ENCODE measurements around the gene SCNN1G. TPM values are rescaled to one million over a fixed set of nuclear protein-coding genes. Genes with fewer than 3 reads are reported as not detected.

Gene SCNN1G
- total RNA-seq, 1 donor, result not detected

DNA sequence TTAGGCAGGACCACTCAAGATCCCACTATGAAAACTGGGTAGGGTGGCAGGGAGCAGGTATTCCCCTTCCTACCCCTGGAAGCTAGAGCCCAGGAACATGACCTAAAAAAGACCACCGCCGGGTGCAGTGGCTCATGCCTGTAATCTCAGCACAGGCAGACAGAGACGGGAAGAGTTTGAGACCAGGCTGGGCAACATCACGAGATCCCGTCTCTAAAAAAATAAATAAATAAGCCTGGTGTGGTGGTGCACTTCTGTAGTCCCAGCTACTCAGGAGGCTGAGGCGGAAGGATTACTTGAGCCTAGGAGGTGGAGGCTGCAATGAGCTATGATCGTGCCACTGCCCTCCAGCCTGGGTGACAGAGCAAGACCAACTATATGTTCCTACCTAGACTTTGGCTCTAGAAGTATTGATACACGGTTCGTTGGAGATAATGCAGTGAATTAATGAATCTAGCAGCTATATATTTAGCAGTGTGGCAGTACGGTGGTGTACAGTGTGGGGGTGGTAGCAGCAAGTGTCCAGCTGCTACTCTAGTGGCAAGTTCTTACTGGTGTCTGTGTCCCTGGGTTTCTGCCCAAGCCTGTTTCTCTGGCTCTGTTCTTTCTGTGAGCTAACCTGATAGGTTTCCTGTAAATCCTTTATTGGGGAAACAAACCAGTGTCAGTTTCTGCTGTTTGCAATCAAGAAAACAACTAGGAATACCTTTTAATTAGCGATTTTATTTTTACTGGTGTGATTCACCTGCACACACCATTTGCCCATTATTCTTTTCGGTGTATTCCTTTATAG lies 30.0 kb upstream of the SCNN1G start:
- no peaks in the 10 kb centered on the region for H3K9me3 ChIP-seq (ENCODE audit: low read depth, low read length)
- H3K79me2 ChIP-seq (ENCODE audit: insufficient read depth, low read length), result peaks cover 11% of the 10 kb centered on the region
- H4K20me1 ChIP-seq (ENCODE audit: insufficient read depth, low read length), result peaks cover 1% of the 10 kb centered on the region
- TF ChIP-seq, protein P1, sequence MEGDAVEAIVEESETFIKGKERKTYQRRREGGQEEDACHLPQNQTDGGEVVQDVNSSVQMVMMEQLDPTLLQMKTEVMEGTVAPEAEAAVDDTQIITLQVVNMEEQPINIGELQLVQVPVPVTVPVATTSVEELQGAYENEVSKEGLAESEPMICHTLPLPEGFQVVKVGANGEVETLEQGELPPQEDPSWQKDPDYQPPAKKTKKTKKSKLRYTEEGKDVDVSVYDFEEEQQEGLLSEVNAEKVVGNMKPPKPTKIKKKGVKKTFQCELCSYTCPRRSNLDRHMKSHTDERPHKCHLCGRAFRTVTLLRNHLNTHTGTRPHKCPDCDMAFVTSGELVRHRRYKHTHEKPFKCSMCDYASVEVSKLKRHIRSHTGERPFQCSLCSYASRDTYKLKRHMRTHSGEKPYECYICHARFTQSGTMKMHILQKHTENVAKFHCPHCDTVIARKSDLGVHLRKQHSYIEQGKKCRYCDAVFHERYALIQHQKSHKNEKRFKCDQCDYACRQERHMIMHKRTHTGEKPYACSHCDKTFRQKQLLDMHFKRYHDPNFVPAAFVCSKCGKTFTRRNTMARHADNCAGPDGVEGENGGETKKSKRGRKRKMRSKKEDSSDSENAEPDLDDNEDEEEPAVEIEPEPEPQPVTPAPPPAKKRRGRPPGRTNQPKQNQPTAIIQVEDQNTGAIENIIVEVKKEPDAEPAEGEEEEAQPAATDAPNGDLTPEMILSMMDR (IDR thresholded peaks at IDR 0.05; ENCODE audit: extremely low read depth, low read depth, low read length), result no peak
- H3K4me2 ChIP-seq (ENCODE audit: insufficient read depth, low read length), result no peak overlapping the region
- no peak overlapping the region for H3K27ac ChIP-seq (ENCODE audit: low read depth, low read length)
- no peaks in the 10 kb centered on the region for H3K36me3 ChIP-seq (ENCODE audit: insufficient read depth, low read length)
- no peak for DNase-seq (ENCODE audit: insufficient read length, low spot score, missing footprints)
- H2AFZ ChIP-seq (ENCODE audit: low read length), result no peak overlapping the region
- H3K4me3 ChIP-seq (ENCODE audit: insufficient read depth, low read length), result no peak overlapping the region
- H3K4me1 ChIP-seq (ENCODE audit: insufficient read depth, low read length), result peaks cover 12% of the 10 kb centered on the region
- H3K27me3 ChIP-seq (ENCODE audit: insufficient read depth, low read length), result no peaks in the 10 kb centered on the region

DNA sequence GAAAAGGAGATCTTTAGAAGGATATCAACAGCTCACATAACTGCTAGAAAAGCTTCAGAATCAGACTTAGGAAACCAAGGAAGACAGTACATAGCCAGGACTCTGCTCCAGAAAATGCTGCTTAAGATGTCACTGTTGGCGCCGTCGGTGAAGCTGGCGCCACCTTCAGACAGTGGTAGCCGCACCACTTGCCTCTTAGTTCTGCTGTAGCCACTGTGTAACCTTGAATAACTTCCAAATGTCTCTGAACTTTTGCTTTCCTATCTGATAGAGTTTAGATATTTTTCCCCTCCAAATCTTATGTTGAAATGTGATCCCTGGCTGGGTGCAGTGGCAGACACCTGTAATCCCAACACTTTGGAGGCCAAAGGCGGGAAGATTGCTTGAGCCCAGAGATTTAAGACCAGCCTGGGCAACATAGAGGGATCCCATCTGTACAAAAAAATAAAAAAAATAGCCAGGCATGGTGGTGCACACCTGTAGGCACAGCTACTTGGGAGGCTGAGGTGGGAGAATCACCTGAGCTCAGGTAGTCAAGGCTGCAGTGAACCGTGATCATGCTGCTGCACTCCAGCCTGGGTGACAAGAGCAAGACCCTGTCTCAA lies 27.0 kb upstream of the SCNN1G start:
- no peak for DNase-seq (ENCODE audit: insufficient read length, low spot score, missing footprints)
- H3K9me3 ChIP-seq (ENCODE audit: low read depth, low read length), result no peaks in the 10 kb centered on the region
- no peaks in the 10 kb centered on the region for H3K36me3 ChIP-seq (ENCODE audit: insufficient read depth, low read length)
- TF ChIP-seq, protein P1 (IDR thresholded peaks at IDR 0.05; ENCODE audit: extremely low read depth, low read depth, low read length), result peak; percentile 44
- H3K27me3 ChIP-seq (ENCODE audit: insufficient read depth, low read length), result peaks cover 3% of the 10 kb centered on the region
- H3K4me1 ChIP-seq (ENCODE audit: insufficient read depth, low read length), result no peaks in the 10 kb centered on the region
- no peak overlapping the region for H3K27ac ChIP-seq (ENCODE audit: low read depth, low read length)
- H4K20me1 ChIP-seq (ENCODE audit: insufficient read depth, low read length), result no peaks in the 10 kb centered on the region
- no peaks in the 10 kb centered on the region for H3K79me2 ChIP-seq (ENCODE audit: insufficient read depth, low read length)
- H2AFZ ChIP-seq (ENCODE audit: low read length), result no peak overlapping the region
- no peak overlapping the region for H3K4me3 ChIP-seq (ENCODE audit: insufficient read depth, low read length)
- H3K4me2 ChIP-seq (ENCODE audit: insufficient read depth, low read length), result no peak overlapping the region

DNA sequence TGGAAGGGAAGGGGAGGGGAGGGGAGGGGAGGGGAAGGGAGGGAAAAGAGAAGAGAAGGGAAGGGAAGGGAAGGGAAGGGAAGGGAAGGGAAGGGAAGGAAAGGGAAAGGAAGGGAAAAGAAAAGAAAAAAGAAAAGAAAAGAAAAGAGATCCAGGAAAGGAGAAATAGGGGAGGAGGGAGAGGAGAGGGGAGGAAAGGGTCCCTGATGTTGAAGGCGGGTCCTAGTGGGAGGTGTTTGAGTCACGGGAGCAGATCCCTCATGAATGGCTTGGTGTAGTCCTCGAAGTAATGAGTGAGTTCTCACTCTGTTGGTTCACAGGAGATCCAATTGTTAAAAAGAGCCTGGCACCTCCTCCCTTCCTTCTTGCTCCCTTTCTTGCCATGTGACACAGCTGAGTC lies 26.4 kb upstream of the SCNN1G start:
- Histone ChIP-seq H2AFZ (ENCODE audit: low read length) (no peak overlapping the region), H3K36me3 (ENCODE audit: insufficient read depth, low read length) (no peaks in the 10 kb centered on the region), H4K20me1 (ENCODE audit: insufficient read depth, low read length) (no peaks in the 10 kb centered on the region), H3K27ac (ENCODE audit: low read depth, low read length) (no peak overlapping the region), H3K9me3 (ENCODE audit: low read depth, low read length) (no peaks in the 10 kb centered on the region), H3K79me2 (ENCODE audit: insufficient read depth, low read length) (no peaks in the 10 kb centered on the region), H3K4me2 (ENCODE audit: insufficient read depth, low read length) (no peak overlapping the region), H3K4me1 (ENCODE audit: insufficient read depth, low read length) (no peaks in the 10 kb centered on the region), H3K4me3 (ENCODE audit: insufficient read depth, low read length) (no peak overlapping the region), H3K27me3 (ENCODE audit: insufficient read depth, low read length) (peaks cover 3% of the 10 kb centered on the region)
- TF ChIP-seq, protein P1 (IDR thresholded peaks at IDR 0.05; ENCODE audit: extremely low read depth, low read depth, low read length), result no peak
- no peak for DNase-seq (ENCODE audit: insufficient read length, low spot score, missing footprints)

DNA sequence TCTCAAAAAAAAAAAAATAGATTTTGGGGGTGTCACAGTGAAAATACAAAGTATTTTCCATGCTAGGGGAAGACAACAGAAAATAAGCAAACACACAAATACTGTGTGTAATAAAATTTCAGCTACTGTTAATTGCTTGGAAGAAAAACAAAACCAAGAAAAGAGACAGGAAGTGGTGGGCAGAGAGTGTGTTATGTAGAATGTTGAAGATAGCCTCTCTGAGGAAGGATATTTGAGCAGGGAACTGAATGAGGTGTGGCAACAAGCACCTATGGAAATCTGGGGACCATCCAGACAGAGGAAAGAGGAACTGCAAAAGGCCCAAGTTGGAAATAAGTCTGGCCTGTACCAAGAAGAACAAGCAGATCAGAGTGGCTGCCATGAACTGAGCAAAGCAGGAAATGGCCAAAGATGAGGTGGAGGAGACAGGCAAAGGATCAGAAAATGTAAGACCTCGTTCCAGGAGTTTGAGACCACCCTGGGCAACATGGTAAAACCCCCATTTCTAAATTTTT lies 25.5 kb upstream of the SCNN1G start:
- H3K4me2 ChIP-seq (ENCODE audit: insufficient read depth, low read length), result no peak overlapping the region
- no peaks in the 10 kb centered on the region for H3K9me3 ChIP-seq (ENCODE audit: low read depth, low read length)
- TF ChIP-seq, protein P1 (IDR thresholded peaks at IDR 0.05; ENCODE audit: extremely low read depth, low read depth, low read length), result no peak
- no peak for DNase-seq (ENCODE audit: insufficient read length, low spot score, missing footprints)
- no peaks in the 10 kb centered on the region for H3K79me2 ChIP-seq (ENCODE audit: insufficient read depth, low read length)
- H3K4me3 ChIP-seq (ENCODE audit: insufficient read depth, low read length), result no peak overlapping the region
- no peak overlapping the region for H3K27ac ChIP-seq (ENCODE audit: low read depth, low read length)
- H2AFZ ChIP-seq (ENCODE audit: low read length), result no peak overlapping the region
- no peaks in the 10 kb centered on the region for H4K20me1 ChIP-seq (ENCODE audit: insufficient read depth, low read length)
- H3K36me3 ChIP-seq (ENCODE audit: insufficient read depth, low read length), result no peaks in the 10 kb centered on the region
- H3K4me1 ChIP-seq (ENCODE audit: insufficient read depth, low read length), result no peaks in the 10 kb centered on the region
- H3K27me3 ChIP-seq (ENCODE audit: insufficient read depth, low read length), result peaks cover 3% of the 10 kb centered on the region
